Uterus (tissue), 4 donors: ENCODE results near the gene MS4A14. TPM values are rescaled to one million over a fixed set of nuclear protein-coding genes. Genes with fewer than 3 reads are reported as not detected.
"Not testable (repeated sequence)": the region's sequence is repeated elsewhere in the genome, so short reads cannot be mapped to it uniquely, and the experiment has no call there.

Experiments used
- DNase-seq, 2 donors: peaks; one replicate each; pipeline ENCODE4 v3.0.0-alpha.2; 2019 to 2020
- H3K27ac ChIP-seq, 2 donors: fragments of 200-600 bp; sonication (generic); 1 replicate in 1 of 2; 2 replicates in 1 of 2; pipeline ENCODE4 v1.5.1; 2016 to 2018
- H3K27me3 ChIP-seq, 2 donors: fragments of 200-600 bp; sonication (generic); one replicate each; pipeline ENCODE4 v1.5.1; 2018 to 2019; ENCODE audit warnings: control low read depth in 1 of 2
- H3K36me3 ChIP-seq, 2 donors: fragments of 200-600 bp; sonication (generic); one replicate each; pipeline ENCODE4 v1.5.1; 2019; ENCODE audit warnings: control low read depth in 1 of 2
- H3K4me1 ChIP-seq, 2 donors: fragments of 200-600 bp; sonication (generic); one replicate each; pipeline ENCODE4 v1.5.1; 2018 to 2019; ENCODE audit warnings: control low read depth in 1 of 2
- H3K4me3 ChIP-seq, 2 donors: fragments of 200-600 bp; sonication (generic); 1 replicate in 1 of 2; 2 replicates in 1 of 2; pipeline ENCODE4 v1.5.1; 2018 to 2019; ENCODE audit warnings: mild to moderate bottlenecking in 1 of 2
- H3K9me3 ChIP-seq, 2 donors: fragments of 200-600 bp; sonication (generic); one replicate each; pipeline ENCODE4 v1.5.1; 2019; ENCODE audit warnings: control low read depth in 1 of 2
- POLR2A ChIP-seq, 2 donors: fragments of 450-650 bp; IDR thresholded peaks; one replicate each; pipeline ENCODE4 v1.6.1; 2016; ENCODE audit warnings: antibody characterized with exemption in 2 of 2, mild to moderate bottlenecking in 1 of 2, moderate library complexity in 1 of 2
- intact Hi-C: fragments of 100-400 bp; cut with DNase I; formaldehyde crosslinking; loops from one replicate; pipeline ENCODE4 v1.15.1; 2023; ENCODE audit warnings: low total_unique reads
- total RNA-seq, 4 donors: library from RNA; depleted of rRNA in 3 of 4; stranded (reverse); fragments of >200 nt in 3 of 4; gene quantifications; one replicate each; pipeline versions ENCODE4 v1.1.0 to v1.2.4, GENCODE V29; 2014 to 2023
- TF ChIP-seq, protein P1 (sequence below), 4 experiments: fragments of 200-600 bp in 2 of 4; fragments of 450-650 bp in 2 of 4; sonication (generic) in 2 of 4; IDR thresholded peaks; one replicate each; pipeline ENCODE4 v1.5.1; 2016 to 2019; ENCODE audit warnings: antibody characterized with exemption in 4 of 4, mild to moderate bottlenecking in 2 of 4, moderate library complexity in 1 of 4
- donor health status: DM: yes; HTN: yes; CAD: no.

MS4A14 gene
- total RNA-seq, 4 donors from 2014 or later: 0.26 to 1.7 TPM; not detected in 2

DNA sequence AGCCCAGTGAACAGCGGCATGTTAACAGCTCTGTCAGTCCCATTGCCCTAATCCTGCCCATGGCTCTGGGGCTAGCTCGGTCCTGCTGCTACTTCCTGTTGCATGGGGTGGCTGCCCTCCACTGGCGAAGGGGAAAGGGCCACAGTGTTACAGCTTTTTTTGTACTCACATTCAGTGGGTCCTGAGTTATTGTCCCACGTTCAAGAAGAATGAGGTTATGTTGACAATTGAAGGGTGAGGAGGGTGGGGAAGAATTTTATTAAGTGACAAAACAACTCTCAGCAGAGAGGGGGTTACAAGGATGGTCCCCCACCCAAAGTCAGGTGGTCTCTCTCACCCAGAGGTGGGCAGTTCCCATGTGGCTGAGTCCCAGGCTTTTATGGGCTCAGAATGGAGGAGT, 35.6 kb upstream of the MS4A14 start:
- H3K9me3 ChIP-seq: no peaks in the 10 kb centered on the region
- no peak for TF ChIP-seq POLR2A (IDR thresholded peaks at IDR 0.05)
- TF ChIP-seq, protein P1, sequence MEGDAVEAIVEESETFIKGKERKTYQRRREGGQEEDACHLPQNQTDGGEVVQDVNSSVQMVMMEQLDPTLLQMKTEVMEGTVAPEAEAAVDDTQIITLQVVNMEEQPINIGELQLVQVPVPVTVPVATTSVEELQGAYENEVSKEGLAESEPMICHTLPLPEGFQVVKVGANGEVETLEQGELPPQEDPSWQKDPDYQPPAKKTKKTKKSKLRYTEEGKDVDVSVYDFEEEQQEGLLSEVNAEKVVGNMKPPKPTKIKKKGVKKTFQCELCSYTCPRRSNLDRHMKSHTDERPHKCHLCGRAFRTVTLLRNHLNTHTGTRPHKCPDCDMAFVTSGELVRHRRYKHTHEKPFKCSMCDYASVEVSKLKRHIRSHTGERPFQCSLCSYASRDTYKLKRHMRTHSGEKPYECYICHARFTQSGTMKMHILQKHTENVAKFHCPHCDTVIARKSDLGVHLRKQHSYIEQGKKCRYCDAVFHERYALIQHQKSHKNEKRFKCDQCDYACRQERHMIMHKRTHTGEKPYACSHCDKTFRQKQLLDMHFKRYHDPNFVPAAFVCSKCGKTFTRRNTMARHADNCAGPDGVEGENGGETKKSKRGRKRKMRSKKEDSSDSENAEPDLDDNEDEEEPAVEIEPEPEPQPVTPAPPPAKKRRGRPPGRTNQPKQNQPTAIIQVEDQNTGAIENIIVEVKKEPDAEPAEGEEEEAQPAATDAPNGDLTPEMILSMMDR (IDR thresholded peaks at IDR 0.05): no peak
- DNase-seq: no peak
- H3K36me3 ChIP-seq: no peaks in the 10 kb centered on the region
- no peak overlapping the region for H3K27ac ChIP-seq
- no peak overlapping the region for H3K4me3 ChIP-seq
- intact Hi-C loops: no loop called here
- no peaks in the 10 kb centered on the region for H3K27me3 ChIP-seq
- H3K4me1 ChIP-seq: no peaks in the 10 kb centered on the region

DNA sequence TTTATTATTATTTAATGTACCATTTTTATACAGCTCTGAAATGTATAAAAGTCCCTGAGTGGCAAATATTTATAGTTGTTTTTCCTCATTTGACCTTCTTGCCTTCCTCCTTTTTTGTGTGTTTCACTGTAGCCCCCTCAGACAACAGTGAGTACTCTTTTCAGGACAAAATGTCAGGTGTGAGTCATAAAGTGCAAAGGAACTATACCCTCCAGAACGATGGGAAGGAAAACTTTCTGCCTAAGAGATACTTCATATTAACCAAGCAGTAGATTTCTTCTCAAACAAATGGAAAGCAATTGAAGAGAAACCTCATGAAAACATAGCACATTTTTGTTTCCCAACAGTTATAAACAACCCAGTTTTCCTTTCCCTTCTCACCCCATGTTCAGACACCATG, 34.0 kb upstream of the MS4A14 start:
- intact Hi-C loops: no loop called here
- TF ChIP-seq POLR2A (IDR thresholded peaks at IDR 0.05): no peak
- TF ChIP-seq, protein P1 (IDR thresholded peaks at IDR 0.05): no peak
- no peaks in the 10 kb centered on the region for H3K27me3 ChIP-seq

DNA sequence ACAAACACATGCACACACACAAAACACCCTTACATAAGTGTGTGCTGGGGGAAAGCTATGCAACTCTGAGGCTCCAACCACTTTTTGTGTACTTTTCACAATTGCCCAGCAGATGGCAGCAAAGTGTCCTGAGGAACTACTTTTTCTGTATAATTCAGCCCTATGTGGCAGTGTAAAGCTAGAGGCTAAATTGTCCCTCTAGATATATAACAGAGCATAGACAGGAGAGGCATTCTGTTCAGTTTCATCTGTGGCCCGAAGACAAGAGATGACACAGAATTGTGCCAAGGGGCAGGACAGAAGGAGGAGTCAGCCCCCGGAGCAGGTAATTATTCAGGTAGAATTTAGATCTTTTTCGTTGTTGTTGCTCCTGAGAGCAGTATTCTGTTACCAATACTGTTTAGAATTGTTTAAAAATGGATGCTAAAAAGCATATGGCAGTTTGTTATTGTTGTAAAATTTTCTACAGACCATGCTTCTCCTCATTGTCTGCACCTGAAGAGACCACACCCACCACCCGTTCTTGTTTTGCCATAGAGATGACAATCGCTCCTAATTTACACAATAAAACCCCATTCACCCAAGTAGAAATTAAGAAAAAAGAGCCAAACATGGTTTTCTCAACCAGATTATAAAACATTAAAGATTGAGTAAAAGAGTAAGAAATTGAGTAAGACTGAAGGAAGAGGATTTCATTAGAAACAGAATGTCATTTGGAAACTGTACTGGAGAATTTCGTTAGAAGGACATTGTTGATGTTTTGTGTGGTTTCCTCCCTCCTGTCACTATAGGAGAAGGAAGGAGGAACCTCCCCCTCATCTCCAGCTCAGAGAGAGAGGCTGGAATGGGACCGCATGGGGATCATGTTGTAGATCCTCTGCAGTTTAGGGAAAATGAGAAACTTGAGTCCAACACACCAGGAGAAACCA, 32.5 kb upstream of the MS4A14 start:
- intact Hi-C loops: no loop called here
- no peak overlapping the region for H3K4me3 ChIP-seq
- TF ChIP-seq POLR2A (IDR thresholded peaks at IDR 0.05): no peak
- TF ChIP-seq, protein P1 (IDR thresholded peaks at IDR 0.05): peak; percentile 37 to 61 (median 52)
- peak; percentile 13 to 17 for DNase-seq
- H3K36me3 ChIP-seq: no peaks in the 10 kb centered on the region
- no peaks in the 10 kb centered on the region for H3K27me3 ChIP-seq
- no peaks in the 10 kb centered on the region for H3K9me3 ChIP-seq
- no peak overlapping the region for H3K27ac ChIP-seq
- no peaks in the 10 kb centered on the region for H3K4me1 ChIP-seq

More for the DNA sequence above, 34.0 kb upstream of the MS4A14 start:
- Histone ChIP-seq H3K36me3 (no peaks in the 10 kb centered on the region), H3K4me1 (no peaks in the 10 kb centered on the region), H3K4me3 (no peak overlapping the region), H3K9me3 (no peaks in the 10 kb centered on the region), H3K27ac (no peak overlapping the region)
- DNase-seq: no peak

DNA sequence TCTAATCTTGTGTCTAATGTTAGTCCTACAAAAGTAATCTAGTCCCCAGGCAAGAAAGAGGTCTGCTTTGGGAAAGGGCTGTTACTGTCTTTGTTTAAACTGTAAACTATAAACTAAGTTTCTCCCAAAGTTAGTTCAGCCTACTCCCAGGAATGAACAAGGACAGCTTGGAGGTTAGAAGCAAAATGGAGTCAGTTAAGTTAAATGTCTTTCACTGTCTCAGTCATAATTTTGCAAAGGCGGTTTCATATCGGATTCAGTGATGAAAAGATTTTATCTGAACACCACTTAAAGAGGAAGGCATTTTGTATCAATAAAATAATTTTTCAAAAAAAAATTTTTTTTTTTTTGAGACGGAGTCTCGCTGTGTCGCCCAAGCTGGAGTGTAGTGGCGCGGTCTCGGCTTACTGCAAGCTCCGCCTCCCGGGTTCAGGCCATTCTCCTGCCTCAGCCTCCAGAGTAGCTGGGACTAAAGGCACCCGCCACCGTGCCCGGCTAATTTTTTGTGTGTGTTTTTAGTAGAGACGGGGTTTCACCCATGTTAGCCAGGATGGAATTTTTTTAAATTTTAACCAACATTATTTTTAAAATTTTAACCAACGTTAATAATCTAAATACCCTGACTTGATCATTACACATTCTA, 29.9 kb upstream of the MS4A14 start:
- H3K4me3 ChIP-seq, intact Hi-C loops: not testable (repeated sequence)

DNA sequence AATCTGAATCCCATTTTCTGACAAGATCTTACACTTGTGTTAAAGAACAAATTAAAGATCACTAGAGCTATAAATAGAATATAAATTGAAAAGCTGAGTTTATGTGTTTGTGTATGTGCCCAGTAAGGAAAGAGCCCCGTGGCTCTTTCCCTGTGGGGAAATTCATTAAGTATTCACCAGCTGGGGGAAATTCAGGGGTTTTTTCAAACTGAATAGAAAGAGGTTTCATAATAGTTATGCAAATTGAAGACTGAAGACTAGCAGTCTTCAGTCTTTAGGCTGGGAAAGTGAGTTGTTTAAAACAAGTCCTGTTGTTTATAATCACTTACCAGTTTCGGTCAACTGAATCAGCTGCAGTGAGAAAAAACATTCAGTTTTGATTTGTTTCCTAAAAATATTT, 29.2 kb upstream of the MS4A14 start:
- Histone ChIP-seq H3K36me3 (no peaks in the 10 kb centered on the region), H3K27ac (no peak overlapping the region), H3K27me3 (no peaks in the 10 kb centered on the region), H3K4me1 (no peaks in the 10 kb centered on the region), H3K9me3 (no peaks in the 10 kb centered on the region), H3K4me3 (no peak overlapping the region)
- intact Hi-C loops: no loop called here
- no peak for TF ChIP-seq POLR2A (IDR thresholded peaks at IDR 0.05)
- TF ChIP-seq, protein P1 (IDR thresholded peaks at IDR 0.05): no peak
- DNase-seq: no peak

More for the DNA sequence above, 29.9 kb upstream of the MS4A14 start:
- H3K36me3 ChIP-seq, DNase-seq, H3K27me3 ChIP-seq, H3K27ac ChIP-seq, H3K4me1 ChIP-seq, H3K9me3 ChIP-seq: not testable (repeated sequence)
